ENCODE results near the gene GTF2F2.

Gene GTF2F2

DNA sequence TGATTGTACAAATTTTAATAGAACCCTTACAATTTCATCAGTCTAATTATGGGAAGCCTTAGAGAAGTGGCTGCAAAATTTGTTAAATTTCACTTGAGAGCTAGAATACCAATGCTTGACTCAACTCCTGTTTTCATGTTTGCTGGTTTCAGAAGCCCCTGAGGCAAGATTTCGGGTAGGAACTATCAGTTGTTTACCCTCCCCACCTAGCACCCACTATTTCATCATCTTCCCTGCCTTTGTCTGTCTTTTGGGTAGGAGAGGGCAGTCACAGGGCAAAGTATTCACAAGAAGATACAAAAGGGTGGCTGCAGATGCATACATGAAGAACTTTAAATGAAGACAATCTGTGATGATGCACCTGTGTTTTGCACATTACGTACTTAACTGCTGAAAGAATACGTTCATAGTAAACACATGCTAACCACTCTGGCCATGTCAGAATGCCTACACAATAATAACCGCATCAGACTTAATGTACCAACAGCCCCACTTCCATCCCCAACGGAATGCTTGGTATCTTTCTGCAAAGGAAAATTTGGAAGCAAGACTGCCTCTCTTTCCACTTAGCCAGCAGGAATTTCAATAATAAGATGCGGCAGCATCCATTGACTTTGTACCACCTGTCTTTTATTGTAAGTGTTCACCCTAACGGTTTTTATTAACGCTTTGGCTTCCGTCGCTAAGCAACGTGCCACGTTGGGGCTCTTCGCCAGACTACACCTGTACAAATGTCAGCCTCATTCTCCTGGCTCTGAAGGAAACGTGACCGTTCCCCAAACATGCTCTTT, 190.2 kb downstream of the GTF2F2 start:
- H3K4me1 ChIP-seq (ENCODE audit: insufficient read depth, low read length, severe bottlenecking), result peaks cover 23% of the 10 kb centered on the region
- TF ChIP-seq EZH2 (IDR thresholded peaks at IDR 0.05; ENCODE audit: borderline replicate concordance, low read length) (no peak), CTCF (IDR thresholded peaks at IDR 0.05; ENCODE audit: low read length) (no peak)
- peak overlapping the region; percentile 60 for H3K4me3 ChIP-seq (ENCODE audit: low read depth, low read length, poor library complexity, severe bottlenecking)
- H3K36me3 ChIP-seq (ENCODE audit: insufficient read depth, low read length), result no peaks in the 10 kb centered on the region
- no peaks in the 10 kb centered on the region for H3K9me3 ChIP-seq (ENCODE audit: low read length)
- H3K9me2 ChIP-seq (ENCODE audit: low read depth, low read length), result no peaks in the 10 kb centered on the region
- H3K9ac ChIP-seq (ENCODE audit: low read length), result no peak overlapping the region; the same call in 1 of the 2 replicates
- H3K27ac ChIP-seq (ENCODE audit: low read depth, low read length, poor library complexity, severe bottlenecking), result peak overlapping the region; percentile 7
- 0 out of 2 replicates have a peak, but pooled peaks cover 3% of the 10 kb centered on the region for H3F3A ChIP-seq (ENCODE audit: insufficient read depth, low read length)
- no peaks in the 10 kb centered on the region for H3K79me2 ChIP-seq (ENCODE audit: insufficient read depth, low read length)
- H3K27me3 ChIP-seq (ENCODE audit: insufficient read depth, low read length), result no peaks in the 10 kb centered on the region
- H2AFZ ChIP-seq (ENCODE audit: low read length), result no peak overlapping the region
- H3K4me2 ChIP-seq (ENCODE audit: low read length), result peak overlapping the region; percentile 81
- no peaks in the 10 kb centered on the region for H4K20me1 ChIP-seq (ENCODE audit: insufficient read depth, low read length)

DNA sequence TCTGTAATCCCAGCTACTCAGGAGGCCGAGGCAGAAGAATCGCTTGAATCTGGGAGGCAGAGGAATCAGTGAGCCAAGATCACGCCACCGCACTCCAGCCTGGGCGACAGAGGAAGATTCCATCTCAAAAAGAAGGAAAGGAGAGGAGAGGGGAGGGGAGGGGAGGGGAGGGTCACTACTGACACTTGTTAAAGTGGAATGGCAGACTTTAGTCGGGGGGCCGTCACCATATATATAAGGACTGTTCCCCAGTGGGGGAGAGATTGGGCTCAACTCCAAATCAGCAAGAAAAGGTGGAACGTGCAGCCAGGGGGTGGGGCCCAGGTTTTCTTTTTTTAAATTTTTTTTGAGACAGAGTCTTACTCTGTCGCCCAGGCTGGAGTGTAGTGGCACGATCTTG, 194.5 kb downstream of the GTF2F2 start:
- no peaks in the 10 kb centered on the region for H3K9me2 ChIP-seq (ENCODE audit: low read depth, low read length)

DNA sequence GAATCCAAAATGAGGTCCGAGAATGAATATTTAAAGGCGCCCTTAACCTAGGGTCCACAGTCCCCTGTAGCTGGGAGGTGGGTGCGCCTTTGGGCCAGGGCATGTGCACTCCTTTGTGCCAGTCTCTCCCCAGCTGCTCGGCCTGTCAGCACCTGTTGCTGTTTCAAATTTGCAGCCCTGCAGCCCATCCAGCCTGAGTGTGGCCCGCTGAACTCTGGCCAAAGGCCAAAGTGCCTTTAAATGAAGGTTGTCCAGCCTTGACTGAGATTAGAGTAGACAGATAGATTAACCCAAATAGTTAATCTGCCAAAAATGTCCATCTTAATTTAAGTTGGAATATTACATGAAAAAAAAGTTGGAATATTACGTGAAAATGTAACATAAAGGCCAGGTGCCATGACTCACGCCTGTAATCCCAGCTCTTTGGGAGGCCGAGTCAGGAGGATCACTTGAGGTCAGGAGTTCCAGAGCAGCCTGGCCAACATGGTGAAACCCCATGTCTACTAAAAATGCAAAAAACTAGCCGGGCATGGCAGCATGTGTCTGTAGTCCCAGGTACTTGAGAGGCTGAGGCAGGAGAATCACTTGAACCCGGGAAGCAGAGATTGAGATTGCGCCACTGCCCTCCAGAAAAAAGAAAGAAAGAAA, 195.3 kb downstream of the GTF2F2 start:
- H4K20me1 ChIP-seq (ENCODE audit: insufficient read depth, low read length), result no peaks in the 10 kb centered on the region
- H3K9me3 ChIP-seq (ENCODE audit: low read length), result no peaks in the 10 kb centered on the region
- no peaks in the 10 kb centered on the region for H3K9me2 ChIP-seq (ENCODE audit: low read depth, low read length)
- no peak overlapping the region for H3K4me3 ChIP-seq (ENCODE audit: low read depth, low read length, poor library complexity, severe bottlenecking)
- H2AFZ ChIP-seq (ENCODE audit: low read length), result no peak overlapping the region
- no peaks in the 10 kb centered on the region for H3K36me3 ChIP-seq (ENCODE audit: insufficient read depth, low read length)
- no peak overlapping the region for H3K9ac ChIP-seq (ENCODE audit: low read length)
- no peak overlapping the region for H3K27ac ChIP-seq (ENCODE audit: low read depth, low read length, poor library complexity, severe bottlenecking)
- TF ChIP-seq CTCF (IDR thresholded peaks at IDR 0.05; ENCODE audit: low read length), result no peak
- no peak for TF ChIP-seq EZH2 (IDR thresholded peaks at IDR 0.05; ENCODE audit: borderline replicate concordance, low read length)
- no peaks in the 10 kb centered on the region for H3K79me2 ChIP-seq (ENCODE audit: insufficient read depth, low read length)
- peaks cover 11% of the 10 kb centered on the region for H3K4me1 ChIP-seq (ENCODE audit: insufficient read depth, low read length, severe bottlenecking)
- no peak overlapping the region for H3K4me2 ChIP-seq (ENCODE audit: low read length)
- H3K27me3 ChIP-seq (ENCODE audit: insufficient read depth, low read length), result no peaks in the 10 kb centered on the region
- no peaks in the 10 kb centered on the region for H3F3A ChIP-seq (ENCODE audit: insufficient read depth, low read length)

More for the DNA sequence above, 194.5 kb downstream of the GTF2F2 start:
- H3K27ac ChIP-seq (ENCODE audit: low read depth, low read length, poor library complexity, severe bottlenecking), result no peak overlapping the region
- no peaks in the 10 kb centered on the region for H3K9me3 ChIP-seq (ENCODE audit: low read length)
- no peaks in the 10 kb centered on the region for H3K79me2 ChIP-seq (ENCODE audit: insufficient read depth, low read length)
- H3K36me3 ChIP-seq (ENCODE audit: insufficient read depth, low read length), result no peaks in the 10 kb centered on the region
- H4K20me1 ChIP-seq (ENCODE audit: insufficient read depth, low read length), result no peaks in the 10 kb centered on the region
- no peak overlapping the region for H3K4me3 ChIP-seq (ENCODE audit: low read depth, low read length, poor library complexity, severe bottlenecking)
- 0 out of 2 replicates have a peak, but pooled peaks cover 3% of the 10 kb centered on the region for H3F3A ChIP-seq (ENCODE audit: insufficient read depth, low read length)
- H2AFZ ChIP-seq (ENCODE audit: low read length), result no peak overlapping the region
- H3K27me3 ChIP-seq (ENCODE audit: insufficient read depth, low read length), result no peaks in the 10 kb centered on the region
- peaks cover 17% of the 10 kb centered on the region for H3K4me1 ChIP-seq (ENCODE audit: insufficient read depth, low read length, severe bottlenecking)
- H3K9ac ChIP-seq (ENCODE audit: low read length), result no peak overlapping the region
- H3K4me2 ChIP-seq (ENCODE audit: low read length), result no peak overlapping the region
- TF ChIP-seq CTCF (IDR thresholded peaks at IDR 0.05; ENCODE audit: low read length) (no peak), EZH2 (IDR thresholded peaks at IDR 0.05; ENCODE audit: borderline replicate concordance, low read length) (no peak)

Data from OCI-LY1 (cell line).